Hepatocyte (in vitro differentiated cells): ENCODE data around the gene NMRK1.

Experiments
- CTCF ChIP-seq: fragments of 200-600 bp; sonication (generic); IDR thresholded peaks from 2 replicates; pipeline ENCODE4 v1.5.1; 2016; ENCODE audit warnings: antibody characterized with exemption, mild to moderate bottlenecking; ENCODE audit not compliant: poor library complexity
- EZH2 ChIP-seq: fragments of 200-600 bp; sonication (generic); IDR thresholded peaks from 2 replicates; pipeline ENCODE4 v1.6.1; 2016; ENCODE audit warnings: antibody characterized with exemption, mild to moderate bottlenecking, borderline replicate concordance

GRCh38 chr9:75039009-75039408 lies 48.9 kb downstream of the NMRK1 start:
- TF ChIP-seq CTCF: no peak
- TF ChIP-seq EZH2: no peak
